Liver (tissue), 3 donors: ENCODE measurements around the gene SCP2D1.

Experiments used
- EGR1 ChIP-seq, 2 donors: IDR thresholded peaks; 2 replicates each; pipeline ENCODE4 v1.6.1; 2016 to 2018; ENCODE audit warnings: antibody characterized with exemption in 2 of 2, low read depth in 2 of 2
- FOXA1 ChIP-seq: IDR thresholded peaks from 2 replicates; pipeline ENCODE4 v1.6.1; 2016; ENCODE audit warnings: antibody characterized with exemption
- GABPA ChIP-seq, 2 donors: IDR thresholded peaks in 1 of 2; conservative IDR thresholded peaks in 1 of 2; 2 replicates each; pipeline ENCODE4 v1.6.1; 2016; ENCODE audit warnings: antibody characterized with exemption in 2 of 2, mild to moderate bottlenecking in 1 of 2, moderate library complexity in 1 of 2
- JUND ChIP-seq, 2 donors: IDR thresholded peaks; 2 replicates each; pipeline ENCODE4 v1.6.1; 2016; ENCODE audit warnings: antibody characterized with exemption in 2 of 2
- RAD21 ChIP-seq, 2 donors: IDR thresholded peaks; 2 replicates each; pipeline ENCODE4 v1.6.1; 2016; ENCODE audit warnings: antibody characterized with exemption in 2 of 2, mild to moderate bottlenecking in 2 of 2
- RXRA ChIP-seq, 2 donors: IDR thresholded peaks; 2 replicates each; pipeline ENCODE4 v1.6.1; 2017 to 2018; ENCODE audit warnings: antibody characterized with exemption in 2 of 2, mild to moderate bottlenecking in 1 of 2
- SP1 ChIP-seq: IDR thresholded peaks from 2 replicates; pipeline ENCODE4 v1.6.1; 2018; ENCODE audit warnings: antibody characterized with exemption, mild to moderate bottlenecking
- TAF1 ChIP-seq: conservative IDR thresholded peaks from 2 replicates; pipeline ENCODE4 v1.6.1; 2016; ENCODE audit warnings: antibody characterized with exemption, mild to moderate bottlenecking
- YY1 ChIP-seq: IDR thresholded peaks from 2 replicates; pipeline ENCODE4 v1.6.1; 2016; ENCODE audit warnings: antibody characterized with exemption, mild to moderate bottlenecking
- TF ChIP-seq, protein P1 (sequence below): fragments of 150-350 bp; IDR thresholded peaks from 2 replicates; pipeline ENCODE4 v1.5.1; 2017; ENCODE audit warnings: improper control_type of control experiment, low read depth, low read length; ENCODE audit not compliant: missing input control
- TF ChIP-seq, protein P2 (sequence below): IDR thresholded peaks from 2 replicates; pipeline ENCODE4 v1.6.1; 2016; ENCODE audit warnings: antibody characterized with exemption, mild to moderate bottlenecking
- TF ChIP-seq, protein P3 (sequence below): IDR thresholded peaks from 2 replicates; pipeline ENCODE4 v1.6.1; 2016; ENCODE audit warnings: antibody characterized with exemption
- TF ChIP-seq, protein P4 (sequence below): IDR thresholded peaks from 2 replicates; pipeline ENCODE4 v1.6.1; 2016; ENCODE audit warnings: antibody characterized with exemption
- TF ChIP-seq, protein P5 (sequence below): IDR thresholded peaks from 2 replicates; pipeline ENCODE4 v1.6.1; 2016; ENCODE audit warnings: antibody characterized with exemption
- donor health status: healthy.
- donor health status: healthy.

DNA sequence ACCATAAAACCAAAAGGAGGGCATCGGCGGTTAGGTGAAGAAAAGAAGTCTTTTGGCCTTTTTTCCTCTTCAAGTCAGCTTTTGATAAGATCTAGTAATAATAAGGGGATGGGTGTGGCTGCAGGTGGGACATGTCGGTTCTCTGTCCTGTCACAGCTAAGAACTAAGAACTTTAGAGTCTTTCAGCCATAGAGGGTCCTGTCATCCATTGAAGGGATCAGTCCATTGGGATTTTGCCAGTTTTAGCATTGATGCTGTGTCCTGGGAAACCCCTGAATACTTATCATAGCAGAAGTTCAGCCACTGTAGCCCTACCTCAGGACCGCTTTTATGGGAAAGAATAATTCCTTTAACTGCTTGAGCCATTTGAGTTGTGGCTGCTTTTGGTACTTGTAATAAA, 18.2 kb upstream of the SCP2D1 start:
- TF ChIP-seq EGR1 (IDR thresholded peaks at IDR 0.05; ENCODE audit: low read depth in 2 of 2) (no peak), JUND (IDR thresholded peaks at IDR 0.05) (no peak), YY1 (no peak), TAF1 (no peak), FOXA1 (no peak), SP1 (no peak), RXRA (IDR thresholded peaks at IDR 0.05) (no peak), RAD21 (IDR thresholded peaks at IDR 0.05) (no peak), GABPA (IDR thresholded peaks at IDR 0.05 in 1 of 2, conservative IDR thresholded peaks at IDR 0.05 in 1 of 2) (no peak)
- TF ChIP-seq, protein P1, sequence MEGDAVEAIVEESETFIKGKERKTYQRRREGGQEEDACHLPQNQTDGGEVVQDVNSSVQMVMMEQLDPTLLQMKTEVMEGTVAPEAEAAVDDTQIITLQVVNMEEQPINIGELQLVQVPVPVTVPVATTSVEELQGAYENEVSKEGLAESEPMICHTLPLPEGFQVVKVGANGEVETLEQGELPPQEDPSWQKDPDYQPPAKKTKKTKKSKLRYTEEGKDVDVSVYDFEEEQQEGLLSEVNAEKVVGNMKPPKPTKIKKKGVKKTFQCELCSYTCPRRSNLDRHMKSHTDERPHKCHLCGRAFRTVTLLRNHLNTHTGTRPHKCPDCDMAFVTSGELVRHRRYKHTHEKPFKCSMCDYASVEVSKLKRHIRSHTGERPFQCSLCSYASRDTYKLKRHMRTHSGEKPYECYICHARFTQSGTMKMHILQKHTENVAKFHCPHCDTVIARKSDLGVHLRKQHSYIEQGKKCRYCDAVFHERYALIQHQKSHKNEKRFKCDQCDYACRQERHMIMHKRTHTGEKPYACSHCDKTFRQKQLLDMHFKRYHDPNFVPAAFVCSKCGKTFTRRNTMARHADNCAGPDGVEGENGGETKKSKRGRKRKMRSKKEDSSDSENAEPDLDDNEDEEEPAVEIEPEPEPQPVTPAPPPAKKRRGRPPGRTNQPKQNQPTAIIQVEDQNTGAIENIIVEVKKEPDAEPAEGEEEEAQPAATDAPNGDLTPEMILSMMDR = no peak
- TF ChIP-seq, protein P2, sequence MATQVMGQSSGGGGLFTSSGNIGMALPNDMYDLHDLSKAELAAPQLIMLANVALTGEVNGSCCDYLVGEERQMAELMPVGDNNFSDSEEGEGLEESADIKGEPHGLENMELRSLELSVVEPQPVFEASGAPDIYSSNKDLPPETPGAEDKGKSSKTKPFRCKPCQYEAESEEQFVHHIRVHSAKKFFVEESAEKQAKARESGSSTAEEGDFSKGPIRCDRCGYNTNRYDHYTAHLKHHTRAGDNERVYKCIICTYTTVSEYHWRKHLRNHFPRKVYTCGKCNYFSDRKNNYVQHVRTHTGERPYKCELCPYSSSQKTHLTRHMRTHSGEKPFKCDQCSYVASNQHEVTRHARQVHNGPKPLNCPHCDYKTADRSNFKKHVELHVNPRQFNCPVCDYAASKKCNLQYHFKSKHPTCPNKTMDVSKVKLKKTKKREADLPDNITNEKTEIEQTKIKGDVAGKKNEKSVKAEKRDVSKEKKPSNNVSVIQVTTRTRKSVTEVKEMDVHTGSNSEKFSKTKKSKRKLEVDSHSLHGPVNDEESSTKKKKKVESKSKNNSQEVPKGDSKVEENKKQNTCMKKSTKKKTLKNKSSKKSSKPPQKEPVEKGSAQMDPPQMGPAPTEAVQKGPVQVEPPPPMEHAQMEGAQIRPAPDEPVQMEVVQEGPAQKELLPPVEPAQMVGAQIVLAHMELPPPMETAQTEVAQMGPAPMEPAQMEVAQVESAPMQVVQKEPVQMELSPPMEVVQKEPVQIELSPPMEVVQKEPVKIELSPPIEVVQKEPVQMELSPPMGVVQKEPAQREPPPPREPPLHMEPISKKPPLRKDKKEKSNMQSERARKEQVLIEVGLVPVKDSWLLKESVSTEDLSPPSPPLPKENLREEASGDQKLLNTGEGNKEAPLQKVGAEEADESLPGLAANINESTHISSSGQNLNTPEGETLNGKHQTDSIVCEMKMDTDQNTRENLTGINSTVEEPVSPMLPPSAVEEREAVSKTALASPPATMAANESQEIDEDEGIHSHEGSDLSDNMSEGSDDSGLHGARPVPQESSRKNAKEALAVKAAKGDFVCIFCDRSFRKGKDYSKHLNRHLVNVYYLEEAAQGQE = no peak
- TF ChIP-seq, protein P3, sequence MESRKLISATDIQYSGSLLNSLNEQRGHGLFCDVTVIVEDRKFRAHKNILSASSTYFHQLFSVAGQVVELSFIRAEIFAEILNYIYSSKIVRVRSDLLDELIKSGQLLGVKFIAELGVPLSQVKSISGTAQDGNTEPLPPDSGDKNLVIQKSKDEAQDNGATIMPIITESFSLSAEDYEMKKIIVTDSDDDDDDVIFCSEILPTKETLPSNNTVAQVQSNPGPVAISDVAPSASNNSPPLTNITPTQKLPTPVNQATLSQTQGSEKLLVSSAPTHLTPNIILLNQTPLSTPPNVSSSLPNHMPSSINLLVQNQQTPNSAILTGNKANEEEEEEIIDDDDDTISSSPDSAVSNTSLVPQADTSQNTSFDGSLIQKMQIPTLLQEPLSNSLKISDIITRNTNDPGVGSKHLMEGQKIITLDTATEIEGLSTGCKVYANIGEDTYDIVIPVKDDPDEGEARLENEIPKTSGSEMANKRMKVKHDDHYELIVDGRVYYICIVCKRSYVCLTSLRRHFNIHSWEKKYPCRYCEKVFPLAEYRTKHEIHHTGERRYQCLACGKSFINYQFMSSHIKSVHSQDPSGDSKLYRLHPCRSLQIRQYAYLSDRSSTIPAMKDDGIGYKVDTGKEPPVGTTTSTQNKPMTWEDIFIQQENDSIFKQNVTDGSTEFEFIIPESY = no peak
- TF ChIP-seq, protein P4, sequence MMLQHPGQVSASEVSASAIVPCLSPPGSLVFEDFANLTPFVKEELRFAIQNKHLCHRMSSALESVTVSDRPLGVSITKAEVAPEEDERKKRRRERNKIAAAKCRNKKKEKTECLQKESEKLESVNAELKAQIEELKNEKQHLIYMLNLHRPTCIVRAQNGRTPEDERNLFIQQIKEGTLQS = no peak
- TF ChIP-seq, protein P5, sequence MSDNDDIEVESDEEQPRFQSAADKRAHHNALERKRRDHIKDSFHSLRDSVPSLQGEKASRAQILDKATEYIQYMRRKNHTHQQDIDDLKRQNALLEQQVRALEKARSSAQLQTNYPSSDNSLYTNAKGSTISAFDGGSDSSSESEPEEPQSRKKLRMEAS = no peak
